IPS-NIHi11 (cell line): Measurements from ENCODE around the gene CHD3.
"Not testable (repeated sequence)": the region's sequence is repeated elsewhere in the genome, so short reads cannot be mapped to it uniquely, and the experiment has no call there.

ENCODE experiments used
- DNase-seq: peaks from one replicate; pipeline ENCODE4 v3.0.0; 2012; ENCODE audit warnings: mixed read lengths, low spot score

The CHD3 gene

GRCh38 chr17:7849751-7850504, 38.7 kb upstream of the CHD3 start:
- no peak for DNase-seq

- DNase-seq = no peak
Measured at GRCh38 chr17:7850701-7851437, 37.7 kb upstream of the CHD3 start.

- DNase-seq = peak; percentile 86
Measured at GRCh38 chr17:7851438-7852261, 36.9 kb upstream of the CHD3 start.

- no peak for DNase-seq
Measured at GRCh38 chr17:7852262-7852670, 36.3 kb upstream of the CHD3 start.

- DNase-seq = no peak
Measured at GRCh38 chr17:7852919-7853690, 35.5 kb upstream of the CHD3 start.

GRCh38 chr17:7853691-7854038, 34.9 kb upstream of the CHD3 start:
- no peak for DNase-seq

GRCh38 chr17:7854078-7854777, 34.4 kb upstream of the CHD3 start:
- DNase-seq = no peak

- peak; percentile 56 for DNase-seq
Measured at GRCh38 chr17:7854851-7855659, 33.5 kb upstream of the CHD3 start, which contains the start of gene TMEM88. Gene TMEM88 (plus strand): TSS chr17:7855066. CDS start chr17:7855075, 9 bp downstream.

GRCh38 chr17:7855660-7856010, 33.0 kb upstream of the CHD3 start:
- no peak for DNase-seq

GRCh38 chr17:7856011-7856810, 32.4 kb upstream of the CHD3 start:
- DNase-seq = no peak

GRCh38 chr17:7856811-7857712, 31.5 kb upstream of the CHD3 start, which contains the start of gene NAA38:
Gene NAA38 (minus strand): TSS chr17:7857559. CDS start chr17:7857463, 96 bp downstream.
- peak; percentile 82 for DNase-seq

- DNase-seq = peak; percentile 63
Measured at GRCh38 chr17:7857713-7858521, 30.7 kb upstream of the CHD3 start, which contains the start of gene CYB5D1. Gene CYB5D1 (plus strand): TSS chr17:7858003. CDS start chr17:7858135, 132 bp downstream.

- peak; percentile 54 for DNase-seq
Measured at GRCh38 chr17:7858522-7858810, 30.1 kb upstream of the CHD3 start.

- DNase-seq = no peak
Measured at GRCh38 chr17:7859028-7859427, 29.6 kb upstream of the CHD3 start.

- DNase-seq = peak; percentile 62
Measured at GRCh38 chr17:7862692-7863437, 25.7 kb upstream of the CHD3 start.

GRCh38 chr17:7864384-7864783, 24.2 kb upstream of the CHD3 start:
- DNase-seq = not testable (repeated sequence)
